HG02981 (cell line): ENCODE data around the gene ZNF527.
"Not testable (repeated sequence)": the region's sequence is repeated elsewhere in the genome, so short reads cannot be mapped to it uniquely, and the experiment has no call there.

Experiments used
- ATAC-seq: cut with Tn5 transposase; IDR thresholded peaks from one replicate; pipeline ENCODE4 v1.9.1; 2021; ENCODE audit warnings: mild to moderate bottlenecking, moderate library complexity; ENCODE audit not compliant: unreplicated experiment

The ZNF527 gene

DNA sequence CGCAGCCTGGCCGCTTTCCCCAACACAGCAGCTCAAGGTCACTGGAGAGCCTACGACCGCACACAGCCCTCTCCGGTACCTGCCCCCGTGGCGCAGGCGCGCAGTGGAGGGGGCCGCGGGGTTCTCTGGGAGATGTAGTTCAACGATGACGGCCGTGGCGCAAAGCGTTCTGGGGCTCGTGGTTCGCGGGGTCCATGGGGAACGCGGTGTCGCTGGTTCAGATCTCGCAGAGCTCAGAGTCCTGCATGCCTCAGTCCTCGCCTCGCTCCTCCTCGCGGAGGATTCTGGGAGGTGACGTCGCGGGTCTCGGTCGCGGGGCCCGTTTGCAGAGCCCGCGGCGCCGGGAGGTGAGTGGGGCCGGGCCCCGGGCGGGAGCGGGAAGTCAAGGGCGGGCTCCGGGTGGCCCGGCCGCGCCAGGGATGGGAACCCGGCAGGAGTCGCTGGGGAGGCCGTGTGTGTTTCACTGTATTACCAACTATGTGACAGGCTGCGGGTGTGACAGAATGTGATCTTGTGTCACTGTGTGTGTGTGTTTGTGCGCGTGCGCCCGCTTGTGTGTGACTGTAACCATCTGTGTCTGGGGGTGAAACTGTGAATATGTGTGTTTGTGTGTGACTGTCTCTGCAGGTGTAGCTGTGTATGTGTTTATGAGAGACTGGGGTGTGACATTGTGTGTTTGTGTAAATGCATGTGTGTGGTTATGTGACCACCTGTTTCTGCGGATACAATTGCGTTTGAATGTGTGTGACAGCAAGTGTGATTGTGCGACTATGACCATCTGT is at the start of gene ZNF527:
TSS of gene ZNF527 (plus strand) at position 220 of the 782 bp plus-strand sequence. CDS start 3,100 bp downstream, outside the sequence.
- peak; percentile 97 for ATAC-seq

DNA sequence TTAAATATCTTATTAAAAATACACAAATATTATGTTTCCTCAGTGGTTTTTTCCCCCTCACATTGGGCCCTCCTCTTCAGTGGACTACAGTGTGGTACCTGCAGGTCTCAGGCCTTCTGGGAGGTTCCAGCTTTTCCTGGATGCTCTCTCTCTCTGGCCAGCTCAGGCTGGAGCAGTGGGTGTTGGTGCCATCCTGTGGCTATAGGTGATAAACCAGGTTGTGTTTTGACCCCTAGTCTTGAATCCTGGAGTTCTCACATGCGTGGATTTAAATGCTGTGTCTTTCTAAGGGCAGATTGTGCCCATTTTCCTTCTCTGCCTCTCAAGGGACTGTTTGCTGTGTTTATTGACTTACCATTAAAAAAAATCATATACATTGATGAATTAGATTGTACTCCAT is 41.2 kb upstream of the ZNF527 start:
- ATAC-seq: no peak

DNA sequence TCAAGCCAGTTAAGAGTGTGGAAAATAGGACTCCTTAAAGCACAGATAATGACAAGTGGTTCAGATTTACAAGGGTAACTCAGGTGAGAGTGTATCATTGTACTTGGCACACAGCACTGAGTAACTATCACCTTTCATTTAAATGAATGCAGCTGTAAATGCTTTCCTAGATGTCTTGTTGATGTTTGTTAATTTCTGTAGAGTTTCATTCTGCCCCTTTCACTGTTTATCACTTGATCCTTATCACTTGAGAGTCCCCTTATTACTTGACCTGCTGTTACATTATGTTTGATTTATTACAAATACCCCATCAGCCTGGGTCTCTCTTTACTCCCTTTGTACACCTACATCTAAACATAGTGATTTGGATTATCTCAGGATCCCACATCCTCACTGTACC is 38.1 kb upstream of the ZNF527 start:
- no peak for ATAC-seq

DNA sequence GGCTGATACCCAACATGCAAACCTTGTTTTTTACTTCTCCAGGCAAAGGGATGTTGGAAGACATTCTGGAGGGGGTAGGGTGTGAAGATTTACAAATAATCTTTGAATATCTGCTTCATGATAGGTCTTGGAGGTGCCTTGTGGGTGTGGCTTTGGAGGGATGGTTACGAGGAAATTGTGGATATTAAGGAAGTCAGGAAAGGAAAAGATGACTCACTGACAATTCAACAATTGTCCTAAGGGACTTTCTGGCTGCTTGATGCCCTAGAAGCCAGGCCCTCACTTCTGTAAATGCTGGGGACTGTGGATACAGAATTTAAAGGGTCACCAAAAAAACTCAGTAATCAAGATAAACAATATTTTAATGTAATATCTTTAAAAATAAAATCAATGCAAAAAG is 37.4 kb upstream of the ZNF527 start:
- no peak for ATAC-seq

DNA sequence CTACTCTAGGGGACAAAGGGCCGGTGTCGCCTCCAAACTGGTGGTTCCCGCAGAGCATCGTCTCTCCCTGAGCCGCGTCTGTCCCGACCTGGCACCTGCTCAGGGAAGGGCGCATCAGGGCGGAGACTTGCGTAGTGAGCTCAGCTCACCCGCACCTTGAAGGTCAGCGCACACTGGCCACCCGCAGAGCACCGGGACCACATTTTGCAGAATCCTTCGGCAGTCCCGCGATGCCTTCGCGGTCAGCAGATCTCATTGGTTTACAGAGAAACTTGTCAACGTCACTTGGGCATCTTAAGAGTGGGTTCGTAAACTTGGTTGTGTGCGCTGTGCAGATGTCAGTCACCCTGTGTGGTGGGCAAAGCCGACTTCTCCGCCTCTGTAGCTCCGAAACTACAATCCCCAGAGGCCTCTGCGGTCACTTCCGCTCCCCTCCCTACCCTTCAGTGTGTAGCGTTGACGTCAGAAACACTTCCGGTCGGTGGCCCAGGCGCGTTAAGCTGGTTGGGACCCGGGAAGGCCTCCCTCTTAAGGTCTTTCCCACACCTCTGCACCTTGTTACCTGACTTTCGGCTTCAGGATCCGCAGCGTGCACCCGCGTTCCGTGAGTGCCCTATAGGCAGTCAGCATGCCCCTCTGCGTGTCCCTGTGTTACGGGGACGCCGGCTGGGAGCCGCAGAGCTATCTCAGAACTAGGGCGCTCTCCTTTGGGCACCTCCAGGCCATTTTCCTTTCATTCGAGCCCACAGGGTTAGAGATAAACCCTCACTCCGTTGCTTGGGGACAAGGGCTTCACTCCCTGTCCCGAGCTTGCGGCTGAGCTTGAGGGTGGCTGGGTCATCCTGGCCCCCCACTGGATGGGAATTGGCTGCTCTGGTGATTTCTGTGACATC is 36.5 kb upstream of the ZNF527 start:
- ATAC-seq: peak; percentile 63

DNA sequence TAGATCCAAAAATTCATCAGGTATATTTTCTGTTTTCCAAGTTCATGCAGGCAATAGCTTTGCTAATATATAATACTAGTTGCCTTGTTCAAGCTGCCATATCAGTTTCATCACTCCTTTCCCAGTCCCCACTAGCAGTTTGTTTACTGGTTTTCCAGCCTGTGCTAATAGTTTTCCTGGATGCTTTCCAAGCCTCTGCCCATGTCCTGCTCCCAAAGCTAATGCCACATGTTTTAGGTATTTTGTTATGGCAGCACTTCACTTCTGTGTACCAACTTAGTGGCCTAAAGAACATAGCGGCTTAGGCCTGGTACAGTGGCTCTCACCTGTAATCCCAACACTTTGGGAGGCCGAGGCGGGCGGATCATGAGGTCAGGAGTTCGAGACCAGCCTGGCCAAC is 28.1 kb upstream of the ZNF527 start:
- ATAC-seq: no peak

DNA sequence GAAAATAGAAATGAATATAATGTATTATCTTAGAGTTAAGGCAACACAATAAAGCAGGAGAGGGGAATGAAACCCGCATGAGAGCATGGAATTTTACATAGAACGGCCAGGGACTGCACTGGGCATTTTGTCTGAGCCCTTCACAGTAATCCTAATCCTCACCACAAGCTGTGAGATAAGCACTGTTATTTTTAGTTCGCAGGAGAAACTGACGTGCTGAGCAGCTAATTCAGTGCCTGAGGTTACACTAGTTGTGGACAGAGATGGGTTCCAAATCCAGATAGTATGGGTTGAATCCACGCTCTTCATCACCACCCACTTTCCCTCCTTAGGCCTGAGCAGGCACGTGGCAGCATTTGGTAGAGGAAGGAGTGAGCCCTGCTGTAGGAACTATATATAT is 24.8 kb upstream of the ZNF527 start:
- no peak for ATAC-seq

DNA sequence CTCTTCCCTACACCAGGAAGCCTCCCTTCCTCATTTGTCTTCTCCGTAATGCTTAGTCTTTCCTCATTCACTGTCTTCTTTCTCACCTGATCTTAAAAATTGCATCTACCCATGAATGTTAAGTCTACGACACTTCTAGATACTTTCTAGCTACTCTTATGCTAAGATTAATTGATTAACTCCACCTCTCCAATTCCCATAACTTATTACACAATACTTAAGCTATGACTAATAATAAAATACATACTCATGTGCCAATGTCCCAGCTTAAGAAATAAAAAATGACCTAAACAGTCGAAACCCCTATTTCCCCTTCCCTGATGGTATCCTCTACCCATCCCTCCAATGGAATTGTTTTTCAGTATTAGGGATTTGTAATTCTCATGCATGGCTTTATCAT is 22.8 kb upstream of the ZNF527 start:
- no peak for ATAC-seq

DNA sequence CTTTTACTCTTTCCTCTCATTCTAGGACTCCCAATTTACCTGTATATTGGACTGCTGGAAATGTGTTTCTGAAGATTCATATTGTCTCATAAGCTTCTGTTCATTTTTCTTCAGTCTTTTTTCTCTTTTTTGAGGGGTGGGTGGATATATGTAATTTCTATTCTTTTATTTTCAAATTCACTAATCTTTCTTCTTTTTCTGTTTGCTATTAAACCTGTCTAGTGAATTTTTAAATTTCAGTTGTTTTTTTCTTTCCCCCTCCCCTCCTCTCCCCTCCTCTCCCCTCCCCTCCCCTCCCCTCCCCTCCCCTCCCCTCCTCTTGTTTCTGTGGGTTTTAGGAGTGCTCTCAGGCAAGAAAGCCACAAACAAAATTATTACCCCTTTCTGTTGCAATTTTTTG is 16.9 kb upstream of the ZNF527 start:
- ATAC-seq: no peak

DNA sequence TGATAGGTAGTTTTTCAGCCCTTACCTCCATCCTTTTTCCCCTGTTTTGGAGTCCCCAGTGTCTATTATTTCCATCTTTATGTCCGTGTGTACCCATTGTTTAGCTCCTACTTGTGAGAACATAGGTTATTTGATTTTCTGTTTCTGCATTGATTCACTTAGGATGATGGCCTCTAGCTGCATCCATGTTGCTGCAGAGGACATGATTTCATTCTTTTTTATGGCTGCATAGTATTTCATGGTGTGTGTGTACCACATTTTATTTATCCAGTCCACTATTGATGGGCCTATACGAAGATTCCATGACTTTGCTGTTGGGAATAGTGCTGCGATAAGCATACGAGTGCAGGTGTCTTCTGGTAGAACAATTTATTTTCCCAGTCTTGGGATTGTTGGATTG is 15.0 kb upstream of the ZNF527 start:
- ATAC-seq: no peak

DNA sequence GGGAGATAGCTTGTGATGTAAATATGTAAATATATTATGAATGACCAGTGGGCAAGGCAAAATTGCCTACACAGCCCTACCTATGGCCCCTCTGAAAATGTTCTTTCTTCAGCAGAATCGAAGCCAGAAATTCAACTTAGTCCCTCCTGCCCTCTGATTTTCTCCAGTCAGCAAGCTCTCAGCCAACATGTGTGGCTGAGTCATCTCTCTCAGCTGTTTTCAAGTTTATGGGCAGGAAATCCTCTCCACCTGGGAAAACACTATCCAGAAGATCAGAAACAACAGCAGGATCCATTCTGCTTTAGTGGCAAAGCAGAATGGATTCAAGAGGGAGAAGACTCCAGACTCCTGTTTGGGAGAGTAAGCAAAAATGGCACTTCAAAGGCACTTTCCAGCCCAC is 8.9 kb upstream of the ZNF527 start:
- ATAC-seq: no peak

DNA sequence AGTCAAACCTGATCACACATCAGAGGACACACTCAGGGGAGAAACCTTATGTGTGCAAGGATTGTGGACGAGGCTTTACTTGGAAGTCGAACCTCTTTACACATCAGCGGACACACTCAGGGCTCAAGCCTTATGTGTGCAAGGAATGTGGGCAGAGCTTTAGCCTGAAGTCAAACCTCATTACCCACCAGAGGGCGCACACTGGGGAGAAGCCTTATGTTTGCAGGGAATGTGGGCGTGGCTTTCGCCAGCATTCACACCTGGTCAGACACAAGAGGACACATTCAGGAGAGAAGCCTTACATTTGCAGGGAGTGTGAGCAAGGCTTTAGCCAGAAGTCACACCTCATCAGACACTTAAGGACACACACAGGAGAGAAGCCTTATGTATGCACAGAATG is 8.2 kb upstream of the ZNF527 start:
- no peak for ATAC-seq

DNA sequence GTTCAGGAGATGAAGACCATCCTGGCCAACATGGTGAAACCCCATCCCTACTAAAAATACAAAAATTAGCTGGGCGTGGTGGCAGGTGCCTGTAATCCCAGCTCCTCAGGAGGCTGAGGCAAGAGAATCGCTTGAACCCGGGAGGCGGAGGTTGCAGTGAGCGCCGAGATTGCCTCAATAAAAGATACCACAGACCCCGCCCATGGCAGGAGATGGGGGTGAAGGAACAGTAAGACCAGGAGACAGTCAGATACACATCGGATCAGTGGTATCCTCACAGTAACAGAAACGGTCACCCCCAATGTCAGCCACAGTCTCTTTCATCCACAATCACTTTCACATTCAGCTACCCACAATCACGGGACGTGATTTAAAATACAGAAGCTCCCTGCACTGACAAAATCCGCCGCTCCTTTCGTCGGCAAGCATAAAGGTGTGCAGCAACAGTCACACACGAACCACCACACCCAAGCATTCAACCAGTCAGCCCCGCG is 466 bp upstream of the ZNF527 start:
- peak; percentile 24 for ATAC-seq

DNA sequence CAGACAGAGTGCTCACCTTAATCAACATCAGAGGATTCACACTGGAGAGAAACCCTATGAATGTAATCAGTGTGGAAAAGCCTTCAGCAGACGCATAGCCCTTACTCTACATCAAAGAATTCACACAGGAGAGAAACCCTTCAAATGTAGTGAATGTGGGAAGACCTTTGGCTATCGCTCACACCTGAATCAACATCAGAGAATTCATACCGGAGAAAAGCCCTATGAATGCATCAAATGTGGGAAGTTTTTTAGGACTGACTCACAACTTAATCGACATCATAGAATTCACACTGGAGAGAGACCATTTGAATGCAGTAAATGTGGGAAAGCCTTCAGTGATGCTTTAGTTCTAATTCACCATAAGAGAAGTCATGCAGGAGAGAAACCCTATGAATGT is 18.3 kb downstream of the ZNF527 start:
- no peak for ATAC-seq

DNA sequence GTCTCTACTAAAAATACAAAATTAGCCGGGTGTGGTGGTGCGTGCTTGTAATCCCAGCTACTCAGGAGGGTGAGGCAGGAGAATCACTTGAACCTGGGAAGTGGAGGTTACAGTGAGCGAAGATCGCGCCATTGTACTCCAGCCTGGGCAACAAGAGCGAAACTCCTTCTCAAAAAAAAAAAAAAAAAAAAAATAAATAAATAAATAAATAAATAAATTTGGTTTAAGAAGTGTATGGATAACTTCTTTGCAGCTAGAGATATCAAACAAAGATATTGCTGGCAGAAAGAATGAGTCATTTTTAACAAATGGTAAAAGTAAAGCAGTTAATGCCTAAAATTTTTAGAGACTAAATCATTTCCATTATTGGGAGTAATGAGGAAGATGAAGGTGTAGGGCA is 20.5 kb downstream of the ZNF527 start:
- not testable (repeated sequence) for ATAC-seq

DNA sequence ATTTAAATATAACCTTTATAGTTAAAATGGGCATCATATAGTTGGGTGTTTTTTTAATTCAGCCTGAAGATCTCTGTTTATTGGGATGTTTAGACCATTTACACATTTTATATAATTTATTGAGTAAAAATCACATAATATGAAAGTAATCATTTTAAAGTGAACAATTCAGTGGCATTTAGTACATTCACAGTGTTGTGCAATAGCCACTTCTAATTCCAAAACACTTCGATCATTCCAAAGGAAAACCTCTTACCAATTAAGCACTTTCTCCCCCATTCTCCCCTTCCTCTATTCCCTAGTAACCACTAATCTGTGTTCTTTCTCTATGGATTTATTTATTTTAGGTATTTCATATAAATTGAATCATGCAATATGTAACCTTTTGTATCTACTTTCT is 30.2 kb downstream of the ZNF527 start:
- ATAC-seq: no peak

DNA sequence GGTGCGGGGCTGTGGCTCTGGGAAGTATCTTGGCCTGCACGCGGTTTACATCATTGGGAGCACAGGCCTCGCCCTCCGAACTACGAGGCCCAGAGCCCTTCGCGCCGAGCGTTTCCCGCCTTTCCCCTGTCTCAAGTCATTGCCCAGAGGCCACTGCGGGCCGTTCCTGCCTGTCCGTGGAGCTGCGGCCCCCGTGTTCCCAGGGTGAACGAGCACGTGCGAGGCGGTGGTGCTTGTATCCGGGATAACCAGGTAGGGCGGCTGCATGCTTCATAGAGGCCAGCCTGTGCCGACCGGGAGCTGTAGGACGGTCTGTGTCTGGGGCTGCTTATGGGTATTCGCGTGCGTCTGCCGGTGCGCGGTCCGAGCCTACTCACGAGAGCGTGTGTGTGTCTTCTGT is 32.5 kb downstream of the ZNF527 start:
- no peak for ATAC-seq

DNA sequence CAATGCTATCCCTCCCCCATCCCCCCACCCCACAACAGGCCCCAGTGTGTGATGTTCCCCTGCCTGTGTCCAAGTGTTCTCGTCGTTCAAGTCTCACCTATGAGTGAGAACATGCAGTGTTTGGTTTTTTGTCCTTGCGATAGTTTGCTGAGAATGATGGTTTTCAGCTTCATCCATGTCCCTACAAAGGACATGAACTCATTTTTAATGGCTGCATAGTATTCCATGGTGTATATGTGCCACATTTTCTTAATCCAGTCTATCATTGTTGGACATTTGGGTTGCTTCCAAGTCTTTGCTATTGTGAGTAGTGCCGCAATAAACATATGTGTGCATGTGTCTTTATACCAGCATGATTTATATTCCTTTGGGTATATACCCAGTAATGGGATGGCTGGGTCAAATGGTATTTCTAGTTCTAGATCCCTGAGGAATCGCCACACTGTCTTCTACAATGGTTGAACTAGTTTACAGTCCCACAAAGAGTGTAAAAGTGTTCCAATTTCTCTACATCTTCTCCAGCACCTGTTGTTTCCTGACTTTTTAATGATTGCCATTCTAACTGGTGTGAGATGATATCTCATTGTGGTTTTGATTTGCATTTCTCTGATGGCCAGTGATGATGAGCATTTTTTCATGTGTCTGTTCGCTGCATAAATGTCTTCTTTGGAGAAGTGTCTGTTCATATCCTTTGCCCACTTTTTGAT is 35.4 kb downstream of the ZNF527 start:
- not testable (repeated sequence) for ATAC-seq

DNA sequence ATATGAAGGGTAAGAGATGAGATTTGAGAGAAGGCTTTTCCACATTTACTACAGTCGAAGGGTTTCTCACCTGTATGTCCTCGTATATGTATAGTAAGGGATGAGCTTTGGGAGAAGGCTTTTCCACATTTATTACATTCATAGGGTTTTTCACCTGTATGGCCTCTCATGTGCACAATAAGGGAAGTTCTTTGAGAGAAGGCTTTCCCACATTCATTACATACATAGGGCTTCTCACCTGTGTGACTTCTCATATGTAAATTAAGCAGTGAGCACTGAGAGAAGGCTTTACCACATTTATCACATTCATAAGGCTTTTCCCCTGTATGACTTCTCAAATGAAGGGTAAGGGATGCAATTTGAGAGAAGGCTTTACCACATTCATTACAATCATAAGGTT is 41.8 kb downstream of the ZNF527 start:
- ATAC-seq: no peak

DNA sequence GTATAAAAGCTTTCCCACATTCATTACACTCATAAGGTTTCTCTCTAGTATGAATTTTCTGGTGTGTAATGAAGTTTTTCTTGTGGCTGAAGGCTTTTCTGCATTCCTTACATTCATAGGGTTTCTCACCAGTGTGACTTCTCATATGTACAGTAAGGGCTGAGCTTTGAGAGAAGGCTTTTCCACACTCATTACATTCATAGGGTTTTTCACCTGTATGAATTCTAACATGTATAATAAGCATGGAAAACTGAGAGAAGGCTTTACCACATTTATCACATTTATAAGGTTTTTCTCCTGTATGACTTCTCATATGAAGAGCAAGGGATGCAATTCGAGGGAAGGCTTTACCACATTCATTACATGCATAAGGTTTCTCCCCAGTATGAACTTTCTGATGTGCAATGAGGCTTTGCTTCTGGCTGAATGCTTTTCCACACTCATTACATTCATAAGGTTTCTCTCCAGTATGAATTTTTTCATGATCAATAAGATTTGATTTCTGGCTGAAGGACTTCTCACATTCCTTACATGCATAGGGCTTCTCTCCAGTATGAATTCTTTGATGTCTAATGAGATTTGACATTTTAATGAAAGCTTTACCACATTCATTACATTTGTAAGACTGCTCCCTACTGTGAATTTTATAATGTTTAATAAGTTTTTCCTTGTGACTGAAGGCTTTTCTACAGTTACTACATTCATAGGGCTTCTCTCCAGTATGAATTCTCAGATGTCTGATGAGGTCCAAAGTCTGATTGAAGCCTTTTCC is 42.6 kb downstream of the ZNF527 start:
- no peak for ATAC-seq
